ENCODE data around the gene CTSE. TPM values are rescaled to one million over a fixed set of nuclear protein-coding genes. Genes with fewer than 3 reads are reported as not detected.

The CTSE gene
- total RNA-seq, 2 experiments from 2014 or later, result not detected

GRCh38 chr1:205986861-205987260 is 36.8 kb downstream of the CTSE start:
- TF ChIP-seq CTCF (IDR thresholded peaks at IDR 0.05), result no peak
- Mint-ChIP-seq H3K4me1 (ENCODE audit: low read depth) (no peaks in the 10 kb centered on the region), H3K9me3 (no peaks in the 10 kb centered on the region), H3K27ac (no peak overlapping the region), H3K4me3 (no peak overlapping the region), H3K36me3 (ENCODE audit: low read depth) (no peaks in the 10 kb centered on the region), H3K27me3 (peaks cover 3% of the 10 kb centered on the region)
- ATAC-seq (no peak), DNase-seq (no peak)
- ChIA-PET POLR2A (interaction anchor here (0.8 kb wide), 1 partner anchor 46 kb away, joined by 3 read pairs; no protein-coding TSS in a partner anchor), CTCF (interaction anchor here (1.2 to 11.3 kb wide), 7 partner anchors 9 to 328 kb away, joined by 3 to 260 read pairs (median 12); no protein-coding TSS in a partner anchor)
- intact Hi-C loops (cut with micrococcal nuclease), result no loop called here

- Mint-ChIP-seq H3K27me3 (peaks cover under 1% of the 10 kb centered on the region), H3K27ac (no peak overlapping the region), H3K4me3 (no peak overlapping the region), H3K36me3 (ENCODE audit: low read depth) (no peaks in the 10 kb centered on the region), H3K4me1 (ENCODE audit: low read depth) (no peaks in the 10 kb centered on the region), H3K9me3 (no peaks in the 10 kb centered on the region)
- no peak for TF ChIP-seq CTCF (IDR thresholded peaks at IDR 0.05)
- DNase-seq, result no peak
- intact Hi-C loops (cut with micrococcal nuclease), result no loop called here
- ChIA-PET CTCF (interaction anchor here (1.0 to 11.3 kb wide), 8 partner anchors 9 to 328 kb away, joined by 3 to 260 read pairs (median 9); no protein-coding TSS in a partner anchor), POLR2A (no interaction called here)
- ATAC-seq, result no peak
Observed at GRCh38 chr1:205986292-205986691, 37.4 kb downstream of the CTSE start.

GRCh38 chr1:205985330-205986005 is 38.2 kb downstream of the CTSE start:
- Mint-ChIP-seq H3K27me3 (no peaks in the 10 kb centered on the region), H3K4me1 (ENCODE audit: low read depth) (no peaks in the 10 kb centered on the region), H3K27ac (no peak overlapping the region), H3K36me3 (ENCODE audit: low read depth) (no peaks in the 10 kb centered on the region), H3K9me3 (no peaks in the 10 kb centered on the region), H3K4me3 (no peak overlapping the region)
- ChIA-PET POLR2A (no interaction called here), CTCF (interaction anchor here (1.0 to 11.3 kb wide), 13 partner anchors 8 to 327 kb away, joined by 3 to 260 read pairs (median 10); no protein-coding TSS in a partner anchor)
- DNase-seq (no peak), ATAC-seq (no peak)
- no peak for TF ChIP-seq CTCF (IDR thresholded peaks at IDR 0.05)
- intact Hi-C loops (cut with micrococcal nuclease), result no loop called here

- no peaks in the 10 kb centered on the region for H3K27me3 Mint-ChIP-seq
- ChIA-PET CTCF (interaction anchor here (0.7 to 11.3 kb wide), 16 partner anchors 9 to 326 kb away, joined by 3 to 260 read pairs (median 6); no protein-coding TSS in a partner anchor), POLR2A (no interaction called here)
- H3K27ac Mint-ChIP-seq, result no peak overlapping the region
- H3K4me3 Mint-ChIP-seq, result no peak overlapping the region
- no peaks in the 10 kb centered on the region for H3K36me3 Mint-ChIP-seq (ENCODE audit: low read depth)
- peak; percentile 77 for ATAC-seq
- no peaks in the 10 kb centered on the region for H3K4me1 Mint-ChIP-seq (ENCODE audit: low read depth)
- peak; percentile 46 for TF ChIP-seq CTCF (IDR thresholded peaks at IDR 0.05)
- intact Hi-C loops (cut with micrococcal nuclease), result loop anchor here (5.0 kb wide), 1 partner anchor 123 kb away; no protein-coding TSS in a partner anchor
- H3K9me3 Mint-ChIP-seq, result no peaks in the 10 kb centered on the region
- DNase-seq, result peak; percentile 59
Observed at GRCh38 chr1:205983925-205984725, 39.6 kb downstream of the CTSE start.
